GM12878 (cell line): ENCODE measurements around the gene TMEM30A.

ENCODE experiments used
- EGR1 ChIP-seq, 2 experiments: IDR thresholded peaks; 1 replicate in 1 of 2; 2 replicates in 1 of 2; pipeline ENCODE4 v1.6.1; 2011 to 2012; ENCODE audit warnings: low read depth in 2 of 2, low read length in 2 of 2, borderline replicate concordance in 1 of 2, mild to moderate bottlenecking in 1 of 2, moderate library complexity in 1 of 2
- MTA3 ChIP-seq: IDR thresholded peaks from 2 replicates; pipeline ENCODE4 v1.6.1; 2012; ENCODE audit warnings: low read length, inconsistent platforms, borderline replicate concordance
- NR2C2 ChIP-seq: IDR thresholded peaks from 2 replicates; pipeline ENCODE4 v1.6.1; 2011; ENCODE audit warnings: borderline replicate concordance, low read depth; ENCODE audit not compliant: control insufficient read depth, insufficient read length
- PBX3 ChIP-seq: IDR thresholded peaks from 2 replicates; pipeline ENCODE4 v1.6.1; 2011; ENCODE audit warnings: mild to moderate bottlenecking, low read depth, low read length, moderate library complexity; ENCODE audit not compliant: insufficient replicate concordance
- TAF1 ChIP-seq: IDR thresholded peaks from 2 replicates; pipeline ENCODE4 v1.6.1; 2011; ENCODE audit warnings: mild to moderate bottlenecking, low read depth, low read length, borderline replicate concordance

- no peak; the same call in 1 of the 2 replicates for TF ChIP-seq MTA3
- no peak for TF ChIP-seq NR2C2
- TF ChIP-seq TAF1: no peak
- no peak for TF ChIP-seq EGR1 (IDR thresholded peaks at IDR 0.05; ENCODE audit: borderline replicate concordance in 1 of 2, low read depth in 2 of 2, low read length in 2 of 2)
- no peak for TF ChIP-seq PBX3
Observed at GRCh38 chr6:75244063-75244584, 40.5 kb downstream of the TMEM30A start.
